Liver (tissue), 9 donors: ENCODE data around the gene EPB41L1. TPM values are rescaled to one million over a fixed set of nuclear protein-coding genes. Genes with fewer than 3 reads are reported as not detected.

Experiments
- DNase-seq: peaks from one replicate; pipeline ENCODE4 v3.0.0-alpha.2; 2017; ENCODE audit warnings: low spot score
- H3K27ac ChIP-seq, 2 donors: one replicate each; pipeline ENCODE4 v1.7.0; 2013; ENCODE audit warnings: inconsistent platforms in 2 of 2, low read length in 2 of 2, control low read depth in 1 of 2, low read depth in 1 of 2, mild to moderate bottlenecking in 1 of 2
- H3K27me3 ChIP-seq, 4 donors: one replicate each; pipeline versions ENCODE4 v1.6.1 to v1.7.0; 2013; ENCODE audit warnings: low read length in 3 of 4, inconsistent platforms in 1 of 4, mild to moderate bottlenecking in 1 of 4, moderate library complexity in 1 of 4; ENCODE audit not compliant: control insufficient read depth in 4 of 4, insufficient read depth in 4 of 4
- H3K36me3 ChIP-seq, 4 donors: one replicate each; pipeline versions ENCODE4 v1.6.1 to v1.7.0; 2013; ENCODE audit warnings: low read length in 3 of 4, mild to moderate bottlenecking in 3 of 4, low read depth in 1 of 4, moderate library complexity in 1 of 4; ENCODE audit not compliant: control insufficient read depth in 4 of 4, insufficient read depth in 3 of 4
- H3K4me1 ChIP-seq, 4 donors: one replicate each; pipeline versions ENCODE4 v1.6.1 to v1.7.0; 2013; ENCODE audit warnings: low read length in 3 of 4, mild to moderate bottlenecking in 3 of 4, moderate library complexity in 1 of 4; ENCODE audit not compliant: control insufficient read depth in 4 of 4, insufficient read depth in 4 of 4
- H3K4me3 ChIP-seq, 3 donors: one replicate each; pipeline versions ENCODE4 v1.6.1 to v1.7.0; 2013; ENCODE audit warnings: low read length in 3 of 3, control low read depth in 1 of 3, low read depth in 1 of 3, mild to moderate bottlenecking in 1 of 3
- H3K9ac ChIP-seq, 2 donors: one replicate each; pipeline ENCODE4 v1.7.0; 2013; ENCODE audit warnings: low read length in 2 of 2, mild to moderate bottlenecking in 2 of 2, moderate library complexity in 2 of 2, control low read depth in 1 of 2, low read depth in 1 of 2
- H3K9me3 ChIP-seq, 4 donors: one replicate each; pipeline versions ENCODE4 v1.6.1 to v1.7.0; 2013; ENCODE audit warnings: low read length in 3 of 4; ENCODE audit not compliant: control insufficient read depth in 4 of 4
- ATF3 ChIP-seq: IDR thresholded peaks from 2 replicates; pipeline ENCODE4 v1.6.1; 2016; ENCODE audit warnings: antibody characterized with exemption
- EGR1 ChIP-seq, 2 donors: IDR thresholded peaks; 2 replicates each; pipeline ENCODE4 v1.6.1; 2016 to 2018; ENCODE audit warnings: antibody characterized with exemption in 2 of 2, low read depth in 2 of 2
- FOXA1 ChIP-seq: IDR thresholded peaks from 2 replicates; pipeline ENCODE4 v1.6.1; 2016; ENCODE audit warnings: antibody characterized with exemption
- FOXA2 ChIP-seq: IDR thresholded peaks from 2 replicates; pipeline ENCODE4 v1.6.1; 2016; ENCODE audit warnings: antibody characterized with exemption
- GABPA ChIP-seq, 2 donors: IDR thresholded peaks in 1 of 2; conservative IDR thresholded peaks in 1 of 2; 2 replicates each; pipeline ENCODE4 v1.6.1; 2016; ENCODE audit warnings: antibody characterized with exemption in 2 of 2, mild to moderate bottlenecking in 1 of 2, moderate library complexity in 1 of 2
- HNF4G ChIP-seq: IDR thresholded peaks from 2 replicates; pipeline ENCODE4 v1.6.1; 2016; ENCODE audit warnings: antibody characterized with exemption
- JUND ChIP-seq, 2 donors: IDR thresholded peaks; 2 replicates each; pipeline ENCODE4 v1.6.1; 2016; ENCODE audit warnings: antibody characterized with exemption in 2 of 2
- NR2F2 ChIP-seq: IDR thresholded peaks from 2 replicates; pipeline ENCODE4 v1.6.1; 2016; ENCODE audit warnings: antibody characterized with exemption
- RAD21 ChIP-seq, 2 donors: IDR thresholded peaks; 2 replicates each; pipeline ENCODE4 v1.6.1; 2016; ENCODE audit warnings: antibody characterized with exemption in 2 of 2, mild to moderate bottlenecking in 2 of 2
- REST ChIP-seq: IDR thresholded peaks from 2 replicates; pipeline ENCODE4 v1.6.1; 2016; ENCODE audit warnings: antibody characterized with exemption, mild to moderate bottlenecking
- RXRA ChIP-seq, 2 donors: IDR thresholded peaks; 2 replicates each; pipeline ENCODE4 v1.6.1; 2017 to 2018; ENCODE audit warnings: antibody characterized with exemption in 2 of 2, mild to moderate bottlenecking in 1 of 2
- SP1 ChIP-seq: IDR thresholded peaks from 2 replicates; pipeline ENCODE4 v1.6.1; 2018; ENCODE audit warnings: antibody characterized with exemption, mild to moderate bottlenecking
- TAF1 ChIP-seq: conservative IDR thresholded peaks from 2 replicates; pipeline ENCODE4 v1.6.1; 2016; ENCODE audit warnings: antibody characterized with exemption, mild to moderate bottlenecking
- YY1 ChIP-seq: IDR thresholded peaks from 2 replicates; pipeline ENCODE4 v1.6.1; 2016; ENCODE audit warnings: antibody characterized with exemption, mild to moderate bottlenecking
- ZBTB33 ChIP-seq: IDR thresholded peaks from 2 replicates; pipeline ENCODE4 v1.6.1; 2016; ENCODE audit warnings: antibody characterized with exemption
- WGBS: extraction: QIAGEN DNeasy Blood & Tissue Kit; methylation state at CpG from one replicate; pipeline ENCODE4 v1.1.7; 2013; 5-methylcytosine and 5-hydroxymethylcytosine counted together
- polyA plus RNA-seq, 2 donors: library from polyadenylated mRNA; stranded (reverse) in 1 of 2; unstranded in 1 of 2; fragments of 200-250 nt in 1 of 2; fragments of >200 nt in 1 of 2; fragmentation: Nextera tagmentation in 1 of 2; extraction: Ambion mirVana in 1 of 2; gene quantifications; one replicate each; pipeline versions ENCODE4 v1.2.1 to v1.2.3, GENCODE V29; 2013 to 2015
- total RNA-seq, 2 donors: library from RNA; depleted of rRNA; stranded (reverse); fragments of >200 nt; gene quantifications; one replicate each; pipeline ENCODE4 v1.2.3, GENCODE V29; 2014
- donor health status: healthy.
- donor health status: healthy.
- donor health status: healthy.
- donor health status: healthy.
- donor health status: healthy.

The EPB41L1 gene
- total and polyA plus RNA-seq, 4 donors: 2.4 to 11.9 (median 4.3) TPM

DNA sequence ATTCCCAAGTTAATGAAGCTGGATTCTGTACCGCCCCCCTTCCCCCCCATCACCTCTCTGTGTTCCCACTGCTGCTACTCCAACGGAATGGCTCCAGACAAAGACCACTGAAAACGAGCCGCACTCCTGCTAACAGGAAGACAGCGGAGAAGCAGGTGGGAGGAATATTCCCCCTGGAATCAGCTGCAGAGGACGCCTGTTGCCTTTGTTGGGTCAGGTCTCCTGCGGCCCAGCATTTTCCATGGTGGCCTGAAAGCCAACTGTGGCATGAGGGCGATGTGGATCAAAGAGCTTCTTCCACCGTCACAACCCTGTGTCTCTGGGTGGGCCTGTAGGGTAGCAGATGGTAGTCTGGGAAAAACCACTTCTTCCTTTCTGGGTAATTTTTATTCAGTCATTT, 98.5 kb downstream of the EPB41L1 start:
- WGBS: 96% methylated on average over 9 of the region's 9 CpGs
- Histone ChIP-seq H3K27ac (no peak overlapping the region), H3K27me3 (no peaks in the 10 kb centered on the region), H3K4me1 (no peaks in the 10 kb centered on the region), H3K4me3 (no peak overlapping the region), H3K9me3 (no peaks in the 10 kb centered on the region), H3K9ac (no peak overlapping the region), H3K36me3 (peaks cover 5 to 56% (median 25%) of the 10 kb centered on the region in 4 donors)
- TF ChIP-seq HNF4G (no peak), SP1 (no peak), RAD21 (IDR thresholded peaks at IDR 0.05) (no peak)
- no peak for DNase-seq

- WGBS: 86% methylated on average over 2 of the region's 2 CpGs
- Histone ChIP-seq H3K27me3 (no peaks in the 10 kb centered on the region), H3K4me1 (no peaks in the 10 kb centered on the region), H3K4me3 (no peak overlapping the region), H3K9ac (no peak overlapping the region), H3K9me3 (no peaks in the 10 kb centered on the region), H3K36me3 (peaks cover 5 to 49% (median 22%) of the 10 kb centered on the region in 4 donors), H3K27ac (no peak overlapping the region)
- no peak for DNase-seq
- TF ChIP-seq HNF4G (no peak), ATF3 (no peak), RAD21 (IDR thresholded peaks at IDR 0.05) (no peak), REST (no peak), NR2F2 (no peak), EGR1 (IDR thresholded peaks at IDR 0.05; ENCODE audit: low read depth in 2 of 2) (no peak), FOXA2 (no peak), GABPA (IDR thresholded peaks at IDR 0.05 in 1 of 2, conservative IDR thresholded peaks at IDR 0.05 in 1 of 2) (no peak), JUND (IDR thresholded peaks at IDR 0.05) (no peak), RXRA (IDR thresholded peaks at IDR 0.05) (no peak), SP1 (no peak), YY1 (no peak)
Observed at GRCh38 chr20:36254076-36254475, 99.5 kb downstream of the EPB41L1 start.

DNA sequence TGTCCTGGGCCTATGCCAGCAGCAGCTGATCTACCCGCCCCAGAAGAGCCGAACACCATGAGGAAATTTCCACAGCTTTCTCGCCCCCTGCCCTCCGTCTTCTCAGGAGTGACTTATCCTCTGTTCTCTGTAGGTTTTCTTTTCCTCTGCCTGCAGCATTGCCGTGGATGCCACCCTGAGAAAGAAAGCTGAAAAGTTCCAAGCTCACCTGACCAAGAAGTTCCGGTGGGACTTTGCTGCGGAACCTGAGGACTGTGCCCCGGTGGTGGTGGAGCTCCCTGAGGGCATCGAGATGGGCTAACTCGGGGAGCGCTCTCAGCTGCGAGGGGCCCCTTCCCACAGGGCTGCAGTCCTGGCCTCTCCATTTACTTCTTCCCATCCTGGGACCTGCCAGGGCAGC, 100.9 kb downstream of the EPB41L1 start:
- 95% methylated on average over 12 of the region's 12 CpGs for WGBS
- Histone ChIP-seq H3K27me3 (no peaks in the 10 kb centered on the region), H3K4me1 (no peaks in the 10 kb centered on the region), H3K27ac (no peak overlapping the region), H3K9ac (no peak overlapping the region), H3K36me3 (peaks cover 3 to 45% (median 18%) of the 10 kb centered on the region in 4 donors), H3K9me3 (no peaks in the 10 kb centered on the region), H3K4me3 (no peak overlapping the region)
- no peak for TF ChIP-seq HNF4G
- TF ChIP-seq YY1: no peak
- no peak for TF ChIP-seq TAF1
- TF ChIP-seq NR2F2: no peak
- TF ChIP-seq RAD21 (IDR thresholded peaks at IDR 0.05): no peak
- no peak for TF ChIP-seq ZBTB33
- TF ChIP-seq JUND (IDR thresholded peaks at IDR 0.05): no peak
- TF ChIP-seq RXRA (IDR thresholded peaks at IDR 0.05): no peak
- no peak for TF ChIP-seq GABPA (IDR thresholded peaks at IDR 0.05 in 1 of 2, conservative IDR thresholded peaks at IDR 0.05 in 1 of 2)
- no peak for TF ChIP-seq EGR1 (IDR thresholded peaks at IDR 0.05; ENCODE audit: low read depth in 2 of 2)
- TF ChIP-seq FOXA1: no peak
- DNase-seq: no peak
